ENCODE results near the gene MINDY2.

MINDY2 gene, protein sequence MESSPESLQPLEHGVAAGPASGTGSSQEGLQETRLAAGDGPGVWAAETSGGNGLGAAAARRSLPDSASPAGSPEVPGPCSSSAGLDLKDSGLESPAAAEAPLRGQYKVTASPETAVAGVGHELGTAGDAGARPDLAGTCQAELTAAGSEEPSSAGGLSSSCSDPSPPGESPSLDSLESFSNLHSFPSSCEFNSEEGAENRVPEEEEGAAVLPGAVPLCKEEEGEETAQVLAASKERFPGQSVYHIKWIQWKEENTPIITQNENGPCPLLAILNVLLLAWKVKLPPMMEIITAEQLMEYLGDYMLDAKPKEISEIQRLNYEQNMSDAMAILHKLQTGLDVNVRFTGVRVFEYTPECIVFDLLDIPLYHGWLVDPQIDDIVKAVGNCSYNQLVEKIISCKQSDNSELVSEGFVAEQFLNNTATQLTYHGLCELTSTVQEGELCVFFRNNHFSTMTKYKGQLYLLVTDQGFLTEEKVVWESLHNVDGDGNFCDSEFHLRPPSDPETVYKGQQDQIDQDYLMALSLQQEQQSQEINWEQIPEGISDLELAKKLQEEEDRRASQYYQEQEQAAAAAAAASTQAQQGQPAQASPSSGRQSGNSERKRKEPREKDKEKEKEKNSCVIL

GRCh38 chr15:58770857-58771620 is at the start of gene MINDY2:
MINDY2 (plus strand) TSS chr15:58771302; CDS start chr15:58771396, 94 bp downstream.
- DNase-seq: peak; percentile 100

GRCh38 chr15:58724466-58724865 is 46.6 kb upstream of the MINDY2 start:
- peak; percentile 61 for DNase-seq

- DNase-seq: no peak
Measured at GRCh38 chr15:58726867-58727266, 44.2 kb upstream of the MINDY2 start.

- peak; percentile 89 for DNase-seq
Measured at GRCh38 chr15:58731756-58732535, 39.2 kb upstream of the MINDY2 start.

DNA sequence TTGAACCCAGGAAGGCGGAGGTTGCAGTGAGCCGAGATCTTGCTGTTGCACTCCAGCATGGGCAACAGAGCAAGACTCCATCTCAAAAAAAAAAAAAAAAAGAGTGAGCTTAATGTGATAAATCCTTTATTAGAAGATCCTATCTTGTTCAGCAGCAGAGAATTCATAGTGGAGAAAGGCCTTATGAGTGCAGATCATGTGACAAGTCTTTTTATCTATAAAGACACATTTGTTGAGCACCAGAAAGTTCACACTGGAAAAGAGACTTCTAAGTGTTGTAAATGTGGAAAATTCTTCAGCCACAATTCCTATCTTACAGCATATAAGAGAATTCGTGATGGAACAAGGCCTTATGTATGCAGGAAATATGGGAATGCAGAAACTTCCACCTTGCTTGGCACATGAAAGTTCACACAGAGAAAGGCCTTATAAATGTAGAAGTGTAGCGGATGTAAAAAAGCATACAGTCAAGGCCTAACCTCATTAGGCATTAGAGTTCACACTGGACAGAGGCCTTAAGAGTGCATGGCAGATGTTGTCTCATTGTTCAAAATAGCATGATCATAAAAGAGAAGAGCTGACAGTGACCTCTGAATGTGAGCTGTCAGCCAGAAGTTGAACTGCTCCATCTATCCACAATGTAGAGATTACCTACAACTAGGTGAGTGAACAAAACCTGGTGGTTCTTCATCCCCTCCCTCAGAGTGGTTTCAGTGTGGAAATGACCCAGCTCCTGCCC is 38.3 kb upstream of the MINDY2 start:
- no peak for DNase-seq

GRCh38 chr15:58734859-58735258 is 36.2 kb upstream of the MINDY2 start:
- peak; percentile 33 for DNase-seq

DNA sequence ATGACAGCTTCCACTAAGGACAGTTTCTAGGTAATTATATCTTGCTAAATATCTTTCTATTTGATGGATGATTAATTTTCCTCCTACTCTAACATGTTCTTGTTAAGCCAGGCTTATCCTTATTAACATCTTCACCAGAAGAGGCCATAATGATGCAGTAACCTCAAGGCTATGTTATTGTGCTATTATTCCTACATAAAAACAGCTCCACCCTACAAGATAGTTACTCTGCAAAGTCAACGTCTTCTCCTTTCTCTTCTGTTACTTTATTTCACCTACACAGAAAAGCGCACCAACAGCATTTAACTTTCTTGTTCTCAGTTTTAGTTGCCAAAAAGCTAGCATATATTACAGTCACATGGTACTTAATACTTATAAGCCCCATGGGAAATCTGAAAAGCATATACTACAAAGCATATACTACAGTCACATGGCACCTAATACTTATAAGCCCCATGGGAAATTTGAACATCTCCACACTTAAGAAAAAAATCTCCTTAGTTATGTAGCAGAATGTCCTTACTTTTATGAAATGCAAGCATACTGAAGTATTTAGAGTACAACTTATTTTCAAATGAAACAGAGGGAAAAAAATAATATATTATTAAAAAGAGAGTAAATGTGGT is 35.0 kb upstream of the MINDY2 start:
- DNase-seq: no peak

GRCh38 chr15:58737298-58737697 is 33.8 kb upstream of the MINDY2 start:
- DNase-seq: no peak

DNA sequence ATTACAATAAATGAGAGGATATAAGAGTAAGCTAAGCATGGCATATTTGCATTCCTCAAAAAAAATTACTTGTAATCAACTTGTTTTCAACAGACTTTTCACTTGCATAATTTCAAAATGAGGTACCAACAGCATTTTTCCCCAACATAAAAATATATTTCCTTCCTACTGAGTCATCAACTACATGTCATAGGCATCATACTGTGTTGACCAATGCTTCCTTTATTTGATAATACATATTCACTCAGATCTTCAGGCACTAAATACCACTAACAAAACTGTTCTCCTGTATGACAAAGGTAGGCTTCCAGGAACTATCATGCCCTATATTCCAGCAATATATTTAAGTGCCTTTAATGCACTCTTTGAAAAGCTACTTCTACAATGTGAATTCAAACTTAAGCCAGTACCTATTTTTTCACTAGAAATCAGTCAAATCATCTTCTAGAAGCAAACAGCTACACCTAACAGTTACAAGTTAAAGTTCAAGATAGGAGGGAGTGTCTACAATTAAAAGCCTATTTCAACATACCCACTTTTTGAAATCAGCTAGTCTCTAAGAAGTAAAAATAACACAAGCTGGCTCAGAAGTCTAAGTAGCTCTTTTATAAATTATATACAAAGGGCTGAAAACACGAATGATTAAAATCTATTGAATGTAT is 32.9 kb upstream of the MINDY2 start:
- peak; percentile 68 for DNase-seq

DNA sequence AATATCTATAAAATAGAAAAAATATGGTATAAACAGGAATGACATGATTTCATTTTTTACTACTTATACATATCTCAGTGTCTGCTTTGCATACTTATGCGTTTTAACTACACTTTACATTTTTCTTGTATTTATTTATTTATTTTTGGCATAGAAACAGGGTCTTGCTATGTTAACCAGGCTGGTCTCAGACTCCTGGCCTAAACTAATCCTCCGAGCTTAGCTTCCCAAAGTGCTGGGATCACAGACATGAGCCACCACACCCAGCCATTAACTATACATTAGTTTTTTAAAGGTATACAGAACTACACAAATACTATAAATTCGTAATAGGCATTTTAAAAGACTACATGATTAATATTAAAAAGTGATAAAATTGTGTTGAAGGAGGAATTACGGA is 30.7 kb upstream of the MINDY2 start:
- no peak for DNase-seq

- DNase-seq: no peak
Measured at GRCh38 chr15:58741032-58741431, 30.1 kb upstream of the MINDY2 start.

DNA sequence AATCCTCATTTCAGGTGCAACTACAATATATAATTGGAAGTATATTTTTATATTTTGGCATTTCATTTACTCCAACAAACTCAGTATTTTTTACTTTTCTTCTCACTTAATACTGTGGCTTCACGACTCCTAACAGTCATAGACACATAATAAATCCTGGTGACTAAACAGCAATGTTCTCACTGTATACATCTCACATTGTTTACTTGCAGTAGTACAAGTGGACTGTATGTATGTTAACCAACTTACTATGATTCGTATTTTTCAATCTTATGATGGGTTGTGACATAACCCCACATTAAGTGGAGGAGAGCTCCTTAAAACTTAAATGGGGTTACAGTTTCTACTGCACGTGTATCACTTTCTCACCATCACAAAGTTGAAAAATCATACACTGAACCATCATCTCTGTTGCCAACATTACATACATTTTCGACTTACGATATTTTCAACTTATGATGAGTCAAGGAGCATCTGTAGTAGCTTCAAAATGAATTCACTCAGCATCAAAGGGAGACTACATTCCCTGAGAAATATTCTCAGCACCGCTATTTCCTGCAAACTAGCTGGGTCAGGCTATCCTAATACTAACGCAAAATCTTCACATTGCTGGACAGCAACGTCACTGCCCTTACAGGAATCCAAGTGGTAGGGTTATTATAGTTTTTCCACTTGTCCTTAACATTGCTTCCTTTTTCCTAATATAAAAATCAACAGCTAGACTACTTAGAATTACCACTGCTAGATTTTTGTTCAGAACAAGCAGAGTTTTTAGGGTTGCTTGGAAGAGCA is 28.9 kb upstream of the MINDY2 start:
- DNase-seq: peak; percentile 92

- DNase-seq: no peak
Measured at GRCh38 chr15:58742819-58743502, 28.1 kb upstream of the MINDY2 start.

DNA sequence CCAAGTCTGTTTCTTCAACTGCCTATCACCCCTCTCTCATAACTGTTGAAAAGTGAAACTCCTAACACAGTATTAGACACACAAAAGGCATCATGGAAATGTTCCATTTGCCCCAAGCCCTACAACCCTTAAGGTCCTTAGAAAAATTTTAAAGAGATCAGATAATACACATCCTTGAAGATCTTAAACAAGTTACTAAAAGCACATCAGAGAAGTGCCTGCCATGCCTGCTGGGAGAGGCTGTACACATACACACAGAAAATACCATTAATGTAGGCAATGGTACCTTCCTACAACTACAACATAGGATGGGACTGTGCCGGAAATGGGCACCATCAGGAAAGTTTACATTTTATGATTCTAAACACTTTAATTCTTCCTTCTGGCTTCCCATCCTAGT is 24.9 kb upstream of the MINDY2 start:
- no peak for DNase-seq

- no peak for DNase-seq
Measured at GRCh38 chr15:58748040-58748851, 22.9 kb upstream of the MINDY2 start.

GRCh38 chr15:58748852-58749531 is 22.1 kb upstream of the MINDY2 start:
- DNase-seq: peak; percentile 24

- DNase-seq: peak; percentile 100
Measured at GRCh38 chr15:58749532-58750337, 21.4 kb upstream of the MINDY2 start, which contains the start of gene ADAM10. ADAM10 (minus strand) TSS chr15:58749707; CDS start chr15:58749534, 173 bp downstream.

All from NCI-H226 (cell line).